ENCODE results near the gene LAMC3.

GRCh38 chr9:131072107-131072870, 63.3 kb downstream of the LAMC3 start:
- TF ChIP-seq POLR2A (IDR thresholded peaks at IDR 0.05) (no peak), CTCF (IDR thresholded peaks at IDR 0.05) (no peak), POLR2AphosphoS5 (IDR thresholded peaks at IDR 0.05) (no peak)

All from breast epithelium (tissue), 3 donors.